Inflammatory macrophage (primary cell): ENCODE data around the gene DGUOK.
A peak's percentile ranks its signal among the peaks of the same experiment; 100 is the strongest.
"Not testable (repeated sequence)": the region's sequence is repeated elsewhere in the genome, so short reads cannot be mapped to it uniquely, and the experiment has no call there.

Experiments used
- DNase-seq, 2 donors: peaks; one replicate each; pipeline ENCODE4 v3.0.0-alpha.2; 2020 to 2022
- total RNA-seq, 18 experiments: gene quantifications; one replicate each; lab custom pipeline; 2026; ENCODE audit warnings: mixed read lengths in 6 of 18, inconsistent platforms in 2 of 18; lab: John Stamatoyannopoulos, UW

DGUOK gene
- 13.8 to 24.8 (median 18.6) reads per million in 18 experiments for total RNA-seq

GRCh38 chr2:73926493-73927327, at the start of gene DGUOK:
Gene DGUOK, plus strand, starts transcription at chr2:73926880. Its CDS starts 31 bp downstream, at chr2:73926911.
- peak; percentile 100 for DNase-seq

- peak; percentile 72 to 90 for DNase-seq
These were observed 49.4 kb upstream of the DGUOK start for GRCh38 chr2:73877071-73877802.

GRCh38 chr2:73877984-73878383, 48.7 kb upstream of the DGUOK start:
- not testable (repeated sequence) for DNase-seq

- DNase-seq: no peak
These were observed 41.3 kb upstream of the DGUOK start for GRCh38 chr2:73885406-73885805.

- no peak for DNase-seq
These were observed 40.3 kb upstream of the DGUOK start for GRCh38 chr2:73886357-73886756.

GRCh38 chr2:73887596-73888353, 38.9 kb upstream of the DGUOK start:
- DNase-seq: not testable (repeated sequence)

- no peak for DNase-seq
These were observed 38.3 kb upstream of the DGUOK start for GRCh38 chr2:73888388-73888787.

- DNase-seq: no peak
These were observed 37.5 kb upstream of the DGUOK start for GRCh38 chr2:73889206-73889605.

- no peak for DNase-seq
These were observed 36.2 kb upstream of the DGUOK start for GRCh38 chr2:73890301-73891092.

- DNase-seq: no peak
These were observed 35.3 kb upstream of the DGUOK start for GRCh38 chr2:73891276-73891901.

- no peak for DNase-seq
These were observed 33.9 kb upstream of the DGUOK start, which contains the start of gene ACTG2 for GRCh38 chr2:73892631-73893329. Gene ACTG2, plus strand, starts transcription at chr2:73893008. Its CDS starts 8,304 bp downstream, at chr2:73901312.

GRCh38 chr2:73893764-73894474, 32.8 kb upstream of the DGUOK start:
- no peak for DNase-seq

GRCh38 chr2:73894475-73894850, 32.2 kb upstream of the DGUOK start:
- no peak for DNase-seq

GRCh38 chr2:73894877-73895276, 31.8 kb upstream of the DGUOK start:
- no peak for DNase-seq

GRCh38 chr2:73895473-73895872, 31.2 kb upstream of the DGUOK start:
- no peak for DNase-seq

GRCh38 chr2:73896362-73897239, 30.1 kb upstream of the DGUOK start:
- peak in 1 of 2 donors; percentile 4 for DNase-seq

GRCh38 chr2:73897240-73897583, 29.5 kb upstream of the DGUOK start:
- no peak for DNase-seq

- DNase-seq: no peak
These were observed 28.7 kb upstream of the DGUOK start for GRCh38 chr2:73897934-73898333.

GRCh38 chr2:73899801-73900336, 26.8 kb upstream of the DGUOK start:
- DNase-seq: no peak
